Suprapubic skin (tissue), 4 donors: Measurements from ENCODE around the gene MLF1. TPM values are rescaled to one million over a fixed set of nuclear protein-coding genes. Genes with fewer than 3 reads are reported as not detected.

Experiments
- DNase-seq, 2 donors: peaks; one replicate each; pipeline ENCODE4 v3.0.0-alpha.2; 2019; ENCODE audit warnings: low spot score in 2 of 2
- H3K27ac ChIP-seq: fragments of 200-600 bp; sonication (generic); one replicate; pipeline ENCODE4 v1.5.1; 2019
- H3K27me3 ChIP-seq: fragments of 200-600 bp; sonication (generic); one replicate; pipeline ENCODE4 v1.5.1; 2019
- H3K36me3 ChIP-seq: fragments of 200-600 bp; sonication (generic); one replicate; pipeline ENCODE4 v1.5.1; 2019
- H3K4me1 ChIP-seq: fragments of 200-600 bp; sonication (generic); one replicate; pipeline ENCODE4 v1.5.1; 2019
- H3K4me3 ChIP-seq: fragments of 200-600 bp; sonication (generic); one replicate; pipeline ENCODE4 v1.5.1; 2019; ENCODE audit warnings: mild to moderate bottlenecking
- H3K9me3 ChIP-seq: fragments of 200-600 bp; sonication (generic); one replicate; pipeline ENCODE4 v1.5.1; 2019
- EP300 ChIP-seq: sonication (generic); formaldehyde crosslinking; IDR thresholded peaks from one replicate; pipeline ENCODE4 v1.6.1; 2017; ENCODE audit warnings: antibody characterized with exemption
- POLR2A ChIP-seq, 2 donors: fragments of 450-650 bp; IDR thresholded peaks; one replicate each; pipeline ENCODE4 v1.6.1; 2017; ENCODE audit warnings: antibody characterized with exemption in 2 of 2, mild to moderate bottlenecking in 2 of 2, moderate library complexity in 2 of 2
- POLR2AphosphoS5 ChIP-seq, 3 donors: sonication (generic); formaldehyde crosslinking; IDR thresholded peaks; one replicate each; pipeline ENCODE4 v1.6.1; 2017; ENCODE audit warnings: antibody characterized with exemption in 3 of 3
- WGBS: methylation state at CpG from one replicate; pipeline ENCODE4 v1.1.5; 2018; 5-methylcytosine and 5-hydroxymethylcytosine counted together
- total RNA-seq, 4 donors: library from RNA; depleted of rRNA; stranded (reverse); fragments of >200 nt; gene quantifications; one replicate each; pipeline ENCODE4 v1.1.0, GENCODE V29; 2016
- TF ChIP-seq, protein P1 (sequence below), 2 donors: fragments of 200-600 bp in 1 of 2; fragments of 450-650 bp in 1 of 2; sonication (generic) in 1 of 2; IDR thresholded peaks; one replicate each; pipeline ENCODE4 v1.5.1; 2016 to 2019; ENCODE audit warnings: antibody characterized with exemption in 2 of 2, mild to moderate bottlenecking in 1 of 2, moderate library complexity in 1 of 2

MLF1 gene
- total RNA-seq, 4 donors from 2014 or later = 2.3 to 12.9 (median 5.7) TPM

DNA sequence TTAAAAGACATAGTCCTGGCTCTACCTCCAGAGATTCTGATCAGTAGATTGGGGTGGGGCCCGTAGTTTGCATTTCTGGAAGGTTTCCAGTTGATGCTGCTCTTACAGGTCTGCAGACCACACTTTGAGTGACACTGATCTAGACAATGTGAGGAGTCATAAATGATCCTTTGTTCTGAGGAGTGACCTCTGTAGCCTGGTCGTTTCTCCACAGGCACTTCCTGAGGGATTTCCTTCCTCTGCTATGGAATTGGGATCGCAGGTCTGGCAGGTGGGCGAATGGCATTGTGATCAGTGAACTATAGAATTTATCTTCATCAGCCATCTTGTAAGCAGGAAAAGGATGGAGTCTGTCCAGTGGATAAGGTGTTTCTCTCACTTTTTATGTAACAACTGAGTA is 78.8 kb downstream of the MLF1 start:
- TF ChIP-seq, protein P1, sequence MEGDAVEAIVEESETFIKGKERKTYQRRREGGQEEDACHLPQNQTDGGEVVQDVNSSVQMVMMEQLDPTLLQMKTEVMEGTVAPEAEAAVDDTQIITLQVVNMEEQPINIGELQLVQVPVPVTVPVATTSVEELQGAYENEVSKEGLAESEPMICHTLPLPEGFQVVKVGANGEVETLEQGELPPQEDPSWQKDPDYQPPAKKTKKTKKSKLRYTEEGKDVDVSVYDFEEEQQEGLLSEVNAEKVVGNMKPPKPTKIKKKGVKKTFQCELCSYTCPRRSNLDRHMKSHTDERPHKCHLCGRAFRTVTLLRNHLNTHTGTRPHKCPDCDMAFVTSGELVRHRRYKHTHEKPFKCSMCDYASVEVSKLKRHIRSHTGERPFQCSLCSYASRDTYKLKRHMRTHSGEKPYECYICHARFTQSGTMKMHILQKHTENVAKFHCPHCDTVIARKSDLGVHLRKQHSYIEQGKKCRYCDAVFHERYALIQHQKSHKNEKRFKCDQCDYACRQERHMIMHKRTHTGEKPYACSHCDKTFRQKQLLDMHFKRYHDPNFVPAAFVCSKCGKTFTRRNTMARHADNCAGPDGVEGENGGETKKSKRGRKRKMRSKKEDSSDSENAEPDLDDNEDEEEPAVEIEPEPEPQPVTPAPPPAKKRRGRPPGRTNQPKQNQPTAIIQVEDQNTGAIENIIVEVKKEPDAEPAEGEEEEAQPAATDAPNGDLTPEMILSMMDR (IDR thresholded peaks at IDR 0.05) = no peak
- TF ChIP-seq EP300 (no peak), POLR2A (IDR thresholded peaks at IDR 0.05) (no peak), POLR2AphosphoS5 (IDR thresholded peaks at IDR 0.05) (no peak)
- 51% methylated on average over 4 of the region's 4 CpGs for WGBS
- Histone ChIP-seq H3K4me3 (no peak overlapping the region), H3K9me3 (no peaks in the 10 kb centered on the region), H3K4me1 (peaks cover 23% of the 10 kb centered on the region), H3K27me3 (no peaks in the 10 kb centered on the region), H3K36me3 (peaks cover 34% of the 10 kb centered on the region), H3K27ac (no peak overlapping the region)
- DNase-seq = no peak

DNA sequence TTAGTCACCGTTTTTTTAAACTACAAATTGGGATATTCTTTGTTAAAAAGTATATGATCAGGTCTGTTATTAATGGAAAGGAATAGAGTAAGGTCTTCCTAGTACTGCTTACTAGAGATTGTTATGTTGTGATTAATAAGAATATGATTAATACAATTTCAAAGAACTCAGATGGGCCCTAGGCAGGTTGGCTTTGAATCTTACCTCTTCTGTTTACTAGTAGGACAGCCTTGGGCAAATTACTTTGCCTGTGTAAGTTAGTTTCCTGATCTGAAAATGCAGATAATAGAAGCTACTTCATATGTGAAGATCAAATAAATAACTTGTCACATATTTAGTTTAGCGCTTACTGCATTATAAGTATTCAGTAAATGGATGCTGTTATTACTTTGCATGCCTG is 80.2 kb downstream of the MLF1 start:
- DNase-seq = no peak
- Histone ChIP-seq H3K27me3 (no peaks in the 10 kb centered on the region), H3K4me3 (no peak overlapping the region), H3K36me3 (peaks cover 47% of the 10 kb centered on the region), H3K9me3 (no peaks in the 10 kb centered on the region), H3K27ac (no peak overlapping the region), H3K4me1 (peaks cover 10% of the 10 kb centered on the region)
- WGBS = 93% methylated on average over 2 of the region's 2 CpGs
- TF ChIP-seq POLR2AphosphoS5 (IDR thresholded peaks at IDR 0.05) (no peak), POLR2A (IDR thresholded peaks at IDR 0.05) (no peak), EP300 (no peak)
- TF ChIP-seq, protein P1 (IDR thresholded peaks at IDR 0.05) = no peak

- H3K36me3 ChIP-seq = peaks cover 55% of the 10 kb centered on the region
- H3K4me3 ChIP-seq = no peak overlapping the region
- DNase-seq = no peak
Observed at GRCh38 chr3:158652463-158652862, 81.5 kb downstream of the MLF1 start.

More at GRCh38 chr3:158652463-158652862, 81.5 kb downstream of the MLF1 start:
- WGBS = 89% methylated on average over 3 of the region's 3 CpGs
- TF ChIP-seq, protein P1 (IDR thresholded peaks at IDR 0.05) = no peak
- TF ChIP-seq EP300 = no peak
- TF ChIP-seq POLR2AphosphoS5 (IDR thresholded peaks at IDR 0.05) = no peak
- no peak for TF ChIP-seq POLR2A (IDR thresholded peaks at IDR 0.05)
- no peak overlapping the region for H3K27ac ChIP-seq
- peaks cover 5% of the 10 kb centered on the region for H3K4me1 ChIP-seq
- no peaks in the 10 kb centered on the region for H3K9me3 ChIP-seq
- H3K27me3 ChIP-seq = no peaks in the 10 kb centered on the region

Other genes starting within 250 kb of the MLF1 start
- 10 to 100 TPM; 33.5 to 47.6 (median 41.3) TPM for gene GFM1, start 73.3 kb downstream of the MLF1 start, total RNA-seq
- 10 to 100 TPM in 1 of 4 donors, 1 to 10 TPM in 3; 7.4 to 11.8 (median 8.0) TPM for gene LXN, start 101.5 kb downstream of the MLF1 start, total RNA-seq
- 10 to 100 TPM in 3 of 4 donors, 1 to 10 TPM in 1; 5.6 to 23.4 (median 19.5) TPM for gene RARRES1, start 161.3 kb downstream of the MLF1 start, total RNA-seq
- gene MFSD1, start 230.9 kb downstream of the MLF1 start, total RNA-seq = 10 to 100 TPM; 46.3 to 80.6 (median 70.8) TPM